Retinal pigment epithelial cell (primary cell): ENCODE results near the gene MBD6.

Experiments
- DNase-seq: peaks from one replicate; pipeline ENCODE4 v3.0.0-alpha.2; 2010; ENCODE audit warnings: low read depth
- H3K4me3 ChIP-seq: 2 replicates; pipeline ENCODE4 v1.5.1; 2011; ENCODE audit warnings: mild to moderate bottlenecking, low read length, control low read depth, moderate library complexity
- TF ChIP-seq, protein P1 (sequence below): conservative IDR thresholded peaks from 2 replicates; pipeline ENCODE4 v1.5.1; 2011; ENCODE audit warnings: low read depth, low read length, control low read depth, inconsistent platforms

MBD6 gene

DNA sequence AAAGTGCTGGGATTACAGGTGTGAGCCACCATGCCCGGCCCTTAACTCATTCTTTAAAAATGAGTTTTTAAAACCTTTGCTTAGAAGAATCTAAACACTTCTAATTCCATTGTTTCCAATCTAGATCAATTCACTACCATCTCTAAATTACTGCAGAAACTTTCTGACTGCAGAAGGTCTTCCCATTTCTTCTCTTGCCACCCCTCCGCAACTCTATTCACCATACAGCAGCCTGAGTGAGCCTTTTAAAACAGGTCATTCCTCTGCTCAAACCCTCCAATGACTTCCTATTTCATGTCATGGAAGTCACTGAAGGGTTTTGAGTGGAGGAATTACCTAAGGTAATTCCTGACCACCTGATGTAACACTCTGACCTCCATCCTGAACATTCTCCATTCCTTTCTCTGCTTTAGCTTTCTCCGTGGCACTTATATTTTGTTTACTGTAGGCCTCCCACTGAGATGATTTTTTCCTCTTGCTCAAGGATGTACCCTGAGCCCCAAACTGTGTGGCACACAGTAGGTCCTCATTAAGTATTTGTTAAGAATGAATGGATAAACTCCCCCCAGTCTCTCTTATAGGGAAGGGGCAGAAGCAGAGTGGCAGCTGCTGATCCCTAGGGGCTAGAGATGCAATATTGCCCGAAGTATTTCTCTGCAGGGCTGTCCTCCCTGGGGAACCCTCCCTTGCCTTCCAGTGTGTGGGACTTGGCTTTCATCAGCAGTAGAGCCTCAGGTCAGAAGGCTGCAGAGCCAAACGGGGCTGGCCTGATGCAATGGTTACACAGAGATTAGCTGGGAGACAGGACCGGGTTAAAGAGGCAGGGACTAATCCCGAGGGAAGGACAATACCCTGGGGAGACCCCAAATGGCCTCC lies 3.5 kb upstream of the MBD6 start:
- TF ChIP-seq, protein P1, sequence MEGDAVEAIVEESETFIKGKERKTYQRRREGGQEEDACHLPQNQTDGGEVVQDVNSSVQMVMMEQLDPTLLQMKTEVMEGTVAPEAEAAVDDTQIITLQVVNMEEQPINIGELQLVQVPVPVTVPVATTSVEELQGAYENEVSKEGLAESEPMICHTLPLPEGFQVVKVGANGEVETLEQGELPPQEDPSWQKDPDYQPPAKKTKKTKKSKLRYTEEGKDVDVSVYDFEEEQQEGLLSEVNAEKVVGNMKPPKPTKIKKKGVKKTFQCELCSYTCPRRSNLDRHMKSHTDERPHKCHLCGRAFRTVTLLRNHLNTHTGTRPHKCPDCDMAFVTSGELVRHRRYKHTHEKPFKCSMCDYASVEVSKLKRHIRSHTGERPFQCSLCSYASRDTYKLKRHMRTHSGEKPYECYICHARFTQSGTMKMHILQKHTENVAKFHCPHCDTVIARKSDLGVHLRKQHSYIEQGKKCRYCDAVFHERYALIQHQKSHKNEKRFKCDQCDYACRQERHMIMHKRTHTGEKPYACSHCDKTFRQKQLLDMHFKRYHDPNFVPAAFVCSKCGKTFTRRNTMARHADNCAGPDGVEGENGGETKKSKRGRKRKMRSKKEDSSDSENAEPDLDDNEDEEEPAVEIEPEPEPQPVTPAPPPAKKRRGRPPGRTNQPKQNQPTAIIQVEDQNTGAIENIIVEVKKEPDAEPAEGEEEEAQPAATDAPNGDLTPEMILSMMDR, result no peak
- peak; percentile 27 for DNase-seq
- peak overlapping the region; percentile 100 for H3K4me3 ChIP-seq

DNA sequence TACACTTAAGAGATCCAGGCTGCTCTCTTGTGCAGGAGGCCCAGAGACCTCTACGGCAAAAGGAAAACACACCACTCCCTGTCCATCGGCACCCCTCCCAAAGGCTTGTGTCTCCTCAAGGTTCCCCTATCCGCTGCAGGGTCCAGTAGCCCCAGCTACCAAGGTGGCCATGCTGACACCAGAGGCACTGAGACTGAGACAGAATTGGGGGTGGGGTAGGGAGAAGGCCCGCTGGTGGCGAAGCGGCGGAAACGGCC lies 2.9 kb upstream of the MBD6 start:
- H3K4me3 ChIP-seq, result peak overlapping the region; percentile 100
- no peak for DNase-seq
- TF ChIP-seq, protein P1, result no peak

DNA sequence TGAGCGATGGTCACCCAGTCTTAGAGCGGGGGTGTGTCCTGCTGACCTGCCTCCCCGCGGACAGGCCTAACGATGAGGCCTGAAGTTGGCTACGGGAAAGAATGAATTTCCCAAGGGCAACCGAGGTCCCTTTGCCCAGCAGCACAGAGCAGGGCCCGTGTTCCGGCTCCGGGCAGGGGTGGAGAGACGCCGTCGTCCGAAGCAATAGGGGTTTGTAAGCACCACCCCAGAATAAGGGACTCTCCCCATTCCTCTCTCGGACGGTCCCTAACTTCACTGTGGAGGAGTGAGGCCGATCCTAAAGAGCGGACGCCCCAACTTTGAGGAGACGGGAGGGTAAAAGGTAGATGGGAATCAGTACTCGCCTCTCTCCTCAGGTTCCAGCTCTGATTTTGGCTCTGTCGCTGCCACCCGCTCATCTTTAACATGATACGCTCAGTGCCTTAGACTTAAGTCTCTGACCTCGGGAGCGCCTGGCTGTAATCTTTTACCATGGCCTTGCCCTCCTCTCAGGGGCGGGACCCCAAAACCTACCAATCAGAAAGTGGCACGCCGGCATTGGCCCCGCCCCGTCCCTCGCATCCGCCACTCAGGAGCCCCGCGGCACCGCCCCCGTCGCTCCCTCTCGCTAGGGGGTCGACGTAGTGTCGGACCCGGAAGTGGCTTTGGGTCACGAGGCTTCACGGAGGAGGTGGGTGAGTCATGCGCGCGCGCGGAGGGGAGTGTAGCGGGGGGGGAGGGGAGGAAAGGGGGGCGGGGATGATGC lies 2.4 kb upstream of the MBD6 start, which contains the start of gene DDIT3:
Gene DDIT3 (minus strand): TSS at position 462 of the 766 bp plus-strand sequence. CDS start 3,108 bp downstream, outside the sequence.
- TF ChIP-seq, protein P1, result peak; percentile 11
- peak; percentile 91 for DNase-seq
- H3K4me3 ChIP-seq, result peak within 1 kb of the TSS; percentile 100

DNA sequence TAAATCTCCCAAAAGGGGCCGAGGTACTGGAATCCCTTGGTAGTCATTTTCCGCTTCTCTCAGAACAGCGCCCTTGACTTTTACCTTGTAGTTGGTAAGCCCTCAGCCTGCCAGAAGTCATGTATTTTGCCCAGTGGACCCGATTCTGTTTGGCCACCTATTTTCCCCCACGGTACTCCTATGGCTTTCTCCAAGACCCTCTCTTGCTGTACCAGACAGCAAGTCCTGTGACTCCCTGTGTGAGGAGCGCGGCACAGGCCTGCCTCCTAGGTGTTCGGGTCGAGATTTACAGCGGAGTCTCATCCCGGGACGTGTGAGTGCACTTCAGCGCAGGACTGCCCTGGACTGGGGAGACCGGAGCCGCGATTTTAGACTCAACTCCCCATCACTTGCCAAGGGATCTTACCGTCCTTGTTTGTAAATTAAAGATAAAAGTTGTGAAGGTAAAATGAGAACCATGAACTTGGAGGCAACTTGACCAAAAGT lies 1.1 kb upstream of the MBD6 start:
- H3K4me3 ChIP-seq, result no peak overlapping the region
- peak; percentile 28 for DNase-seq
- TF ChIP-seq, protein P1, result peak; percentile 15

DNA sequence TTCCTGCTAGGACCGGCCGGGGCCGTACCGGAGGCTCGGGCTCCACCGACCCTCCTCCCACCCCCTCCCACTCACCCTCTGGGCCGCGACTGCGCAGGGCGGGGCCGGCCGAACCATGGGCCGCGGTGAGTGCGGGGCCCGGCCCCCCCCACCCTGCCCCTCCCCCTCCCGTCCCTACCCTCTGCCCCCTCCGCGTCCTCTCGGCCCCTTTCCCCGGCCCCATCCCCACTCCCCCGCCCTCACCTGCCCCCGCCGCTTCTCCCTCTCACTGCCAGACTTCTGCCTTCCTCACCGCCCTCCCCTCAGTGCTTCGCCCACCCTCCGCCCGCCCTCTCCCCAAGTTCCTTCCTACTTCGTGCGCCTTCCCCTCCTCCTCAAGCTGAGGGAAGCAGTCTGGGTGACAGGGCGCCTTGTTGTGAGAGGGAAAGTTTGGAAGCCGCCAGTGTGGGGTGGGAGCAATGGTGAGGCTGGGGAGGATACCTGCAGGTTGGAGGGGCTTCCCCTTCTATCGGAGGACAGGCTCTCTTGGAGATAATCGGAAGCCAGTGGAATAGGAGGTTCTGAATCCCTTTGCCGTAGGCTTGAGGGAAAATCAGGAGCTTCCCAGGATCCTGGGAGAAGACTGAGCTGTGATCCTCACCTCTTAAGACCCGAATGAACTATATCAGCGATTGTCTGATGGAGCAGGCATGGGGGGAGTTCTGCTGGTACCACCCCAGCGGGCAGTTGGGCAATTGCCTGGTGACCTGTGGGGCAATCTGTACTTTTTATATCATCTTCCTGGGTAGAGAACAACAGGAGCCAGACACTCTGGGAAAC lies 472 bp downstream of the MBD6 start:
- TF ChIP-seq, protein P1, result no peak
- no peak for DNase-seq
- peak overlapping the region; percentile 72 for H3K4me3 ChIP-seq

DNA sequence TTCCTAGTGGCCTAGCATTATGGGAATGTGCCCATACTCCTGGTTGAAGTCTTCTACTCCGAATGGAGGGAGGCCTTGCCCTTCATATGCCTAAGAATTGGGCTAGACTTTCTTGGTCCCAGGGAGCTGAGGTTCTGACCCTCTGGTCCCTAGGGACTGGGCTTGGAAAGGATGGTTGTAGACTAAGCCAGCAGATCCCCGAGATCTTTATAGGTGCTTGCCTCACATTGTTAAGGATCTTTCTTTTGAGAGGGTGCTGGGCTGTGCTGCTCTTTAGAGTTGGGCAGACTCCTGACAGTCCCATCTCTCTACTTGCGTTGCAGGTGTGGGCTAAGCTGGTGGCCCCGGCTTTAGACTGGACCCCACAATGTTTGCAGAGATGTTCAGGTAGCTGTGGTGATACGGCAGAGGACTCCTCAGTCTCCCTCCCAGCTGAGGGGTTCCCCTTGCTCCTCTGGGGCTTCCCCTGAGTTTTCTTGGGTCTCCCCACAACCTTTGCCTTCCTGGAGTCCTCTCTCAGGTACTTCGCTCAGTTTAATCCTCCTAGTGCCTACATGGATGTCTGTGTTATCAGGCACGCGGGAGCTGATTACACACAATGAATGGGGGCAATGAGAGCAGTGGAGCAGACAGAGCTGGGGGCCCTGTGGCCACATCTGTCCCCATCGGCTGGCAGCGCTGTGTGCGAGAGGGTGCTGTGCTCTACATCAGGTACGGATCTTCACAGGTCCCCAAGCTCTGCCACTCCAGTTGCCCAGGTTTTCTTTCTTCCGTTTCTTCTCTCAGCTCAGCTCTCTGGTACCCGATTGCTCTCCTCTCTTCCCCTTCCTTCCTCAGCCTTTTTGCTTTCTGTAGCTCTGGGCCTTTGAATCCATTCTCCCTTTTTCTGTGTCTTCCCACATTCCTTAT lies 1.3 kb downstream of the MBD6 start:
- no peak for DNase-seq
- peak overlapping the region; percentile 72 for H3K4me3 ChIP-seq
- TF ChIP-seq, protein P1, result no peak
